ENCODE measurements around the gene RAB1B. TPM values are rescaled to one million over a fixed set of nuclear protein-coding genes. Genes with fewer than 3 reads are reported as not detected.

The RAB1B gene
- total RNA-seq, 2 donors from 2014 or later = 122 to 126 TPM

GRCh38 chr11:66311470-66311964 is 43.1 kb downstream of the RAB1B start:
- peak; percentile 92 for TF ChIP-seq CTCF (conservative IDR thresholded peaks at IDR 0.05)
- Histone ChIP-seq H3K27me3 (ENCODE audit: control insufficient read depth, insufficient read depth, low read length, poor library complexity, severe bottlenecking) (no peaks in the 10 kb centered on the region), H3K9ac (ENCODE audit: extremely low read depth, low read length, poor library complexity, severe bottlenecking) (peak overlapping the region; percentile 64), H3K36me3 (ENCODE audit: control insufficient read depth, insufficient read depth, low read length) (no peaks in the 10 kb centered on the region), H3K9me3 (ENCODE audit: control insufficient read depth, low read length) (no peaks in the 10 kb centered on the region), H3K4me1 (ENCODE audit: control insufficient read depth, insufficient read depth, low read length) (peaks cover 3% of the 10 kb centered on the region), H3K27ac (ENCODE audit: low read depth, low read length) (peak overlapping the region; percentile 81), H3K4me3 (ENCODE audit: low read length) (peak overlapping the region; percentile 90)
- 25 to 31% methylated on average over 9 to 26 of the region's 26 CpGs for WGBS, 2 experiments (ENCODE audit: insufficient coverage in 1 of 2, insufficient read length in 1 of 2)
- Mint-ChIP-seq H3K4me1 (peaks cover 5% of the 10 kb centered on the region), H3K27ac (peak overlapping the region; percentile 95), H3K36me3 (ENCODE audit: low read depth) (no peaks in the 10 kb centered on the region), H3K27me3 (ENCODE audit: insufficient read depth) (peaks cover 33% of the 10 kb centered on the region), H3K9me3 (no peaks in the 10 kb centered on the region), H3K4me3 (peak overlapping the region; percentile 72)
- no peak for DNase-seq

GRCh38 chr11:66311965-66312548 is 43.6 kb downstream of the RAB1B start:
- H3K36me3 Mint-ChIP-seq (ENCODE audit: low read depth) = no peaks in the 10 kb centered on the region
- peaks cover 5% of the 10 kb centered on the region for H3K4me1 Mint-ChIP-seq
- peak overlapping the region; percentile 64 for H3K9ac ChIP-seq (ENCODE audit: extremely low read depth, low read length, poor library complexity, severe bottlenecking)
- peaks cover 3% of the 10 kb centered on the region for H3K4me1 ChIP-seq (ENCODE audit: control insufficient read depth, insufficient read depth, low read length)
- peak; percentile 96 for DNase-seq
- no peaks in the 10 kb centered on the region for H3K9me3 Mint-ChIP-seq
- H3K9me3 ChIP-seq (ENCODE audit: control insufficient read depth, low read length) = no peaks in the 10 kb centered on the region
- peak overlapping the region; percentile 95 for H3K27ac Mint-ChIP-seq
- peak overlapping the region; percentile 90 for H3K4me3 ChIP-seq (ENCODE audit: low read length)
- H3K27me3 Mint-ChIP-seq (ENCODE audit: insufficient read depth) = peaks cover 28% of the 10 kb centered on the region
- H3K36me3 ChIP-seq (ENCODE audit: control insufficient read depth, insufficient read depth, low read length) = no peaks in the 10 kb centered on the region
- peak overlapping the region; percentile 72 for H3K4me3 Mint-ChIP-seq
- peak overlapping the region; percentile 81 for H3K27ac ChIP-seq (ENCODE audit: low read depth, low read length)
- no peaks in the 10 kb centered on the region for H3K27me3 ChIP-seq (ENCODE audit: control insufficient read depth, insufficient read depth, low read length, poor library complexity, severe bottlenecking)
- 0% methylated on average over 11 to 44 of the region's 44 CpGs for WGBS, 2 experiments (ENCODE audit: insufficient coverage in 1 of 2, insufficient read length in 1 of 2)
- TF ChIP-seq CTCF (conservative IDR thresholded peaks at IDR 0.05) = no peak

- Histone ChIP-seq H3K36me3 (ENCODE audit: control insufficient read depth, insufficient read depth, low read length) (no peaks in the 10 kb centered on the region), H3K9me3 (ENCODE audit: control insufficient read depth, low read length) (no peaks in the 10 kb centered on the region), H3K9ac (ENCODE audit: extremely low read depth, low read length, poor library complexity, severe bottlenecking) (peak overlapping the region; percentile 64), H3K27ac (ENCODE audit: low read depth, low read length) (peak overlapping the region; percentile 98), H3K4me1 (ENCODE audit: control insufficient read depth, insufficient read depth, low read length) (peaks cover 3% of the 10 kb centered on the region), H3K4me3 (ENCODE audit: low read length) (peak overlapping the region; percentile 90), H3K27me3 (ENCODE audit: control insufficient read depth, insufficient read depth, low read length, poor library complexity, severe bottlenecking) (no peaks in the 10 kb centered on the region)
- Mint-ChIP-seq H3K27me3 (ENCODE audit: insufficient read depth) (peaks cover 22% of the 10 kb centered on the region), H3K9me3 (no peaks in the 10 kb centered on the region), H3K27ac (peak overlapping the region; percentile 95), H3K4me1 (peaks cover 9% of the 10 kb centered on the region), H3K36me3 (ENCODE audit: low read depth) (no peaks in the 10 kb centered on the region), H3K4me3 (peak overlapping the region; percentile 72)
- DNase-seq = peak; percentile 100
- no peak for TF ChIP-seq CTCF (conservative IDR thresholded peaks at IDR 0.05)
- WGBS, 2 experiments (ENCODE audit: insufficient coverage in 1 of 2, insufficient read length in 1 of 2) = 3 to 9% methylated on average over 11 to 52 of the region's 52 CpGs
Measured at GRCh38 chr11:66312549-66313320, 44.3 kb downstream of the RAB1B start.
